Loucy (cell line): ENCODE data around the gene NBEAL2.
A peak's percentile ranks its signal among the peaks of the same experiment; 100 is the strongest.

Experiments used
- H2AFZ ChIP-seq: fragments of 200-600 bp; sonication (generic); 2 replicates; pipeline ENCODE4 v1.6.0; 2016; ENCODE audit warnings: antibody characterized with exemption, mild to moderate bottlenecking, low read length, moderate library complexity
- H3F3A ChIP-seq: fragments of 200-600 bp; 2 replicates; pipeline ENCODE4 v1.6.0; 2016; ENCODE audit warnings: antibody characterized with exemption, low read depth, mild to moderate bottlenecking
- H3K27me3 ChIP-seq: fragments of 200-600 bp; sonication (generic); 2 replicates; pipeline ENCODE4 v1.6.1; 2014; ENCODE audit warnings: low read length, mild to moderate bottlenecking; ENCODE audit not compliant: insufficient read depth, poor library complexity, severe bottlenecking
- H3K36me3 ChIP-seq: fragments of 200-600 bp; sonication (generic); 2 replicates; pipeline ENCODE4 v1.6.1; 2016; ENCODE audit warnings: low read length; ENCODE audit not compliant: insufficient read depth
- H3K4me1 ChIP-seq: fragments of 200-600 bp; sonication (generic); 2 replicates; pipeline ENCODE4 v1.5.1; 2014; ENCODE audit warnings: low read length, mild to moderate bottlenecking; ENCODE audit not compliant: insufficient read depth, poor library complexity, severe bottlenecking
- H3K4me2 ChIP-seq: fragments of 200-600 bp; sonication (generic); 2 replicates; pipeline ENCODE4 v1.6.0; 2014; ENCODE audit warnings: antibody characterized with exemption, low read length, low read depth, mild to moderate bottlenecking; ENCODE audit not compliant: poor library complexity, severe bottlenecking
- H3K4me3 ChIP-seq: fragments of 200-600 bp; sonication (generic); 2 replicates; pipeline ENCODE4 v1.5.1; 2014; ENCODE audit warnings: low read length, mild to moderate bottlenecking, mixed read lengths; ENCODE audit not compliant: poor library complexity, severe bottlenecking
- H3K79me2 ChIP-seq: fragments of 200-600 bp; sonication (generic); 2 replicates; pipeline ENCODE4 v1.6.1; 2014; ENCODE audit warnings: low read length; ENCODE audit not compliant: insufficient read depth
- H3K9ac ChIP-seq: fragments of 200-600 bp; sonication (generic); 2 replicates; pipeline ENCODE4 v1.6.0; 2014; ENCODE audit warnings: mild to moderate bottlenecking, low read depth, low read length, moderate library complexity; ENCODE audit not compliant: poor library complexity, severe bottlenecking
- H3K9me2 ChIP-seq: fragments of 200-600 bp; sonication (generic); replicated peaks from 2 replicates; pipeline ENCODE4 v1.6.1; 2016; ENCODE audit warnings: low read depth, low read length, mixed read lengths
- H3K9me3 ChIP-seq: fragments of 200-600 bp; sonication (generic); 2 replicates; pipeline ENCODE4 v1.6.1; 2014; ENCODE audit warnings: mild to moderate bottlenecking, antibody characterized with exemption, low read length, low read depth; ENCODE audit not compliant: insufficient read depth
- H4K20me1 ChIP-seq: fragments of 200-600 bp; sonication (generic); 2 replicates; pipeline ENCODE4 v1.6.0; 2014; ENCODE audit warnings: antibody characterized with exemption, low read length, mild to moderate bottlenecking; ENCODE audit not compliant: insufficient read depth, poor library complexity, severe bottlenecking
- CTCF ChIP-seq: fragments of 200-600 bp; sonication (generic); conservative IDR thresholded peaks from 2 replicates; pipeline ENCODE4 v1.5.1; 2014; ENCODE audit warnings: mild to moderate bottlenecking, antibody characterized with exemption, low read length
- EZH2phosphoT487 ChIP-seq: fragments of 200-600 bp; IDR thresholded peaks from 2 replicates; pipeline ENCODE4 v1.6.1; 2018; ENCODE audit warnings: antibody characterized with exemption, mild to moderate bottlenecking, moderate library complexity, borderline replicate concordance

The NBEAL2 gene

GRCh38 chr3:46946416-46946815 is 33.0 kb upstream of the NBEAL2 start:
- H3K36me3 ChIP-seq: peaks cover 20% of the 10 kb centered on the region
- peak overlapping the region; percentile 47 for H3K4me3 ChIP-seq
- H3K79me2 ChIP-seq: peaks cover 100% of the 10 kb centered on the region
- H3K9ac ChIP-seq: peak overlapping the region; percentile 66
- peaks cover 55% of the 10 kb centered on the region for H3K4me1 ChIP-seq
- H3K4me2 ChIP-seq: peak overlapping the region; percentile 84
- H3F3A ChIP-seq: 0 out of 2 replicates have a peak, but pooled peaks cover 13% of the 10 kb centered on the region
- H2AFZ ChIP-seq: no peak overlapping the region
- H3K27me3 ChIP-seq: no peaks in the 10 kb centered on the region
- H4K20me1 ChIP-seq: peaks cover 18% of the 10 kb centered on the region
- no peak for TF ChIP-seq CTCF
- TF ChIP-seq EZH2phosphoT487: no peak
- H3K9me3 ChIP-seq: no peaks in the 10 kb centered on the region
- no peaks in the 10 kb centered on the region for H3K9me2 ChIP-seq

GRCh38 chr3:46946856-46947545 is 32.5 kb upstream of the NBEAL2 start:
- Histone ChIP-seq H3K27me3 (no peaks in the 10 kb centered on the region), H3K4me1 (peaks cover 58% of the 10 kb centered on the region), H4K20me1 (peaks cover 20% of the 10 kb centered on the region), H3K36me3 (peaks cover 20% of the 10 kb centered on the region), H3K9me3 (no peaks in the 10 kb centered on the region), H3K9me2 (no peaks in the 10 kb centered on the region), H3F3A (0 out of 2 replicates have a peak, but pooled peaks cover 13% of the 10 kb centered on the region), H3K79me2 (peaks cover 97% of the 10 kb centered on the region), H3K9ac (peak overlapping the region; percentile 66), H3K4me2 (peak overlapping the region; percentile 84), H3K4me3 (peak overlapping the region; percentile 50), H2AFZ (no peak overlapping the region)
- TF ChIP-seq EZH2phosphoT487 (no peak), CTCF (no peak)

- H3K79me2 ChIP-seq: peaks cover 97% of the 10 kb centered on the region
- TF ChIP-seq EZH2phosphoT487 (no peak), CTCF (no peak)
- H3K4me3 ChIP-seq: peak overlapping the region; percentile 50
- no peaks in the 10 kb centered on the region for H3K27me3 ChIP-seq
- H3K9me2 ChIP-seq: no peaks in the 10 kb centered on the region
- H3K36me3 ChIP-seq: peaks cover 14% of the 10 kb centered on the region
- peak overlapping the region; percentile 84 for H3K4me2 ChIP-seq
- H3K9ac ChIP-seq: peak overlapping the region; percentile 66
- H4K20me1 ChIP-seq: peaks cover 18% of the 10 kb centered on the region
- no peak overlapping the region for H2AFZ ChIP-seq
- H3K9me3 ChIP-seq: no peaks in the 10 kb centered on the region
- H3F3A ChIP-seq: peaks cover 14% of the 10 kb centered on the region; the same call in 1 of the 2 replicates
- peaks cover 63% of the 10 kb centered on the region for H3K4me1 ChIP-seq
Observed at GRCh38 chr3:46947546-46947901, 31.9 kb upstream of the NBEAL2 start.
